SHP77 (cell line): ENCODE data around the gene ARHGEF9.

Experiments
- DNase-seq, 2 experiments: peaks; one replicate each; lab custom pipeline; 2025; lab: John Stamatoyannopoulos, UW

The ARHGEF9 gene

GRCh38 chrX:63746278-63746677, 38.7 kb downstream of the ARHGEF9 start:
- no peak for DNase-seq

DNA sequence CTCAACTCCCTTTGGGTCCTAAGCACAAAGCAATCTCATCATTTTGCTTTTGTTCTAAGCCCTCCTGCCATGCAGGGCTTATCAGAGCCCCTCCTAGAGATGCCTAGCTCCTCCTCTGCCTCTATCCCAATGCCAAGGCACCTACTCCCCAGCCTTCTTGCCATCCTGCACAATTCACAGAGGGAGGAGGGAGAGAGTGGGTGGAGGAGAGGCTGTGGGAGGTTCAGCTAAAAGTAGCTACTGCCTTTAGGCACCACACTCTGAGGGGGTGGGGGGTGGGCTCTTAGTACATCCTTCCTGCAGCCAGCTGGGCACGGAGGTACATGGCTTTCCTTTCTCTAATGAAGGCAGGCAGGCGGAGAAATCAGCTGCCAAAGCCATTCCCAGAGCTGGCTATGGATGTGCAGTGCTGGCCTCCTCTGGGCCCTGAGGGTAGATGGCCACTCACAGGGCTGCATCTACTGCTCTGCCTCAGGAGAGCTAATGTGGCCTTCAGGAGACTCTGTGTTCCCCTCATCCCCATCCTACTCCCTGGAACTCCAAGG, 40.1 kb downstream of the ARHGEF9 start:
- DNase-seq = no peak

- no peak for DNase-seq
Measured at GRCh38 chrX:63743596-63743995, 41.4 kb downstream of the ARHGEF9 start.

DNA sequence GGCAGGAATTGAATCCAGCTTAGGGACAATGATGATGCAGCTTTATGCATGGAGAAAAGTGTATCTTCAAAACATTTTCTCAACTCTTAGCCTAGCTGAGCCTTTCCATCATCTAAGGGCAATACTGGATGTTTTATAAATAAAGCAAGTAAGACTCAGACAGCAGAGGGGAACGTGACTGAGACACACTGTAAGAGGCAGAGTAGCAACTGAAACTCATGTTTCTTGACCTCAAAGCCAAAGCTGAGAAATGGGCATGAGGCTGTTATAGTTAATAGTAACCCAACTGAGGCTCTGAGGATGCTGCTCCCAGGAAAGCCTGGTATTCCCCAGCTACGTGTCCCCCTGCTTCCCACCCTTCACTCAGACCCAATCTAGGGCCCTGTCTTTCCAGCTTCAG, 44.6 kb downstream of the ARHGEF9 start:
- DNase-seq = no peak

DNA sequence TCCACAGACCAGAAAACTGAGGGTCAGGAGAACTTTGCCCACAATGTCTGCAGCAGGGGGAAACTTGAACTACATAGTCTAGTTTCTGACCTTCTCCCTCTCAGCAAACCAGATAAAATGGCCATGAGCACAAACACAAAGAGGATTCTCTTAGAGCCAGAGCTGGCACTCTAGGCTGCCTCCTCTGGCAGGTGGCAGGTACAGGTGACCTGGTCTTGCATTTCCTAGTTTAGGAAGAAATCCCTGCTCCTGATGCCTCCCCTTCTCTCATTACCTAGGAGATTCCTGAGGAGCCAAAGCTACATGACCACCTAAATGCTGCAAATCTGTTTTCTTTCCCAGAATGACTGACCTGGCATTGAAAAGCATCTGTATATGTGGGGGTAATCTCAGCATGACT, 45.1 kb downstream of the ARHGEF9 start:
- no peak for DNase-seq

GRCh38 chrX:63738696-63739095, 46.3 kb downstream of the ARHGEF9 start:
- DNase-seq = no peak

DNA sequence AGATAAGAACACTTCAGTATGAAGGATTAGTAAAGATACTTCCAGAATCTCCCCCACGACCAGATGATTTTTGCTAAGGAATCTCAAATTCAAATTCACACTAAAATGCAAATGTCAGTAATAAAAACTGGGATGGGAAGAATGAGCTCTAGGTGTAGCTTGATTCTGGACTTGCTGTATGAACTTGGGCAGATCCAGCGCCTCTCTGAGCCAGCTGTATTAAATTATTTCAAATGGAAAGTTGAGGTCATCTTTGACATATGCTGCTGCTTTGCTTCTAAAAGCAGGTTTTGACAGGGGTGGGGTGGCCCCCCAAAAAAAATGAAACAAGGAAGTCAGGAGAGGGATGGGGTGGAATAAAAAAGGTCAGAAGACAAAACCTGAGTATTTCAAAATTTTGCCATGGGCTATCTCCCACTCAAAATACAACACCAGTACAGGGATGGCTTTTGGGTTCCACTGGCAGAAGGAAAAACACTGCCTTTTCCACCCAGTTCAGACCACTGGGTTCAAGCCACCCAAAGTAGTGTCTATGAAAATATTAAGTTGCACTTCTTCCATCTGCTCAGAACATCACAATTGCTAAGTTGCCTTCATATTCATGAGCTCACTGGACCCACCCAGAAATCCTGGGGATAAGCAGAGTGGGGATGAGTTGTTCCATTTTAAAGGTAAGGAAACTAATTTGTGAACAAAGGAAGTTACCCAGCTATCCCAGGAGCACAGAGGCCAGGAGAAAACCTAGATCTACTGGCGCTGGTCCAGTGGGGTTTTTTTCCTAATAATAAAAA, 47.7 kb downstream of the ARHGEF9 start:
- no peak for DNase-seq

- no peak for DNase-seq
Measured at GRCh38 chrX:63735882-63736281, 49.1 kb downstream of the ARHGEF9 start.

GRCh38 chrX:63720293-63720692, 64.7 kb downstream of the ARHGEF9 start:
- DNase-seq = no peak

GRCh38 chrX:63719633-63720032, 65.4 kb downstream of the ARHGEF9 start:
- DNase-seq = no peak

DNA sequence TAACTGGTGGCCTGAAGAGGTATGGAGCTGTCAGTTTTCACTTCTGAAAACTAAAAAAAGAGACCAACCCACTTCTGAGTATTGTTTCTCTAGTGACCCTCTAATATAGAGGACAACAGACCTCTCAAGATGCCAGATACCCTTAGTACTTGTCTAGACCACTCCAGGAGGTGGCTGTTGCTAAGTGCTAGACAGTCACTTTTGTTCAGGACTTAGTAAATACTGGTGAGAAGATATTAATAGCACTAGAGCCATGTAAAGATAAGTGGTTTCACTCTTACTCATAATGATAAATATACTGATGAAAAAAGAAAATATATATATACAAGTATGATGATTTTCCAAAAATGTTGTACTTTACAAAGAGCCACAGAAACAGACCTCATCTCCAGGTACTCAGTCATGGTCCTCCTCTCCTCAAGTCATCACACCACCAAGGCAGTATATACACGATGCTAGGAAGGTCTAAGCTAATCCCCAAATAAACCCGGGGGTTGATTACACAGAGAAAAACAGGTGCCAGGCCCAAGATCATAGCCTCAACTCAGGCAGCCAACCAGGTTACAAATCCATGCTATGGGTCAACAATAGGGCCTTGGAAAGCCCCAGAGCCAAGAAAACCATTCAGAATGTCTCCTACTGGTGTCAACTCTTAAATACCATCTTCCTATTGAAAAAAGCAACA, 66.9 kb downstream of the ARHGEF9 start:
- no peak for DNase-seq

- no peak for DNase-seq
Measured at GRCh38 chrX:63713526-63713925, 71.5 kb downstream of the ARHGEF9 start.

GRCh38 chrX:63708801-63709200, 76.2 kb downstream of the ARHGEF9 start:
- DNase-seq = no peak

- no peak for DNase-seq
Measured at GRCh38 chrX:63702556-63702955, 82.5 kb downstream of the ARHGEF9 start.

DNA sequence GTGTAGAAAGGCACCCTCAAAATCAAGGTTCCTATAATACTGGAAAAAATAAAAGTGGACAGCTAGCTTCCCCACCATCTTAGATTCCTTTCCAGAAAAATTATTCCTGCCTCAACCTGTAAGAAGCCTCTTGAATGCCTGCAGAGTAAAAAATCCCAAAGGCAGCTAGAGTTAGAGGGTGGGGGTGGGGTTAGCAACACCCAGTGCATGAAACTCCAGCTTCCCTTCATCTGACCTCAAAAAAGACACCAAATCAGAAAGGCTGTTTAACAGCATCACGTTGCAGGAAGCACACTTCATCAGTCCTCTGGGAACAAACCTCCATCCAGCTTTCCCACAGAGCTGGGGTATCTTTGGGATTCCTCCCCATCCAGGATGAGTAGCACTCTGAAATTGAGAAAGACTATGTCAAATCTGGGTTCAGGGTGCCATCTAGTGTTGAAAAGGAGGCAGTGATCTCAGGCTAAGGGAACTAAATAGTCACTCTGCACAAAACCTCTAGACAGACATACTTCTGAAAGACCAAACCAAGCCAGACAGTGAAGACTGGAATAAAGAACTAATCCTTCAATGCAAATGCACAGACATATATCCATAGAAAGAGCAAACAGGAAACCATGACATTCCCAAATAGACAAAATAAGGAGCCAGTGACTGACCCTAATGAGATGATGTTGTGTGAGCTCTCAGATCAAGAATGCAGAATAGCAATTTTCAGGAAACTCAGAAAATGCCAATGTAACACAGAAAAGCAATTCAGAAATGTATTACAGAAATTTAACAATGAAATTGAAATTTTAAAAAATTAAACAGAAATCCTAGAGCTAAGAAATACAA, 97.9 kb downstream of the ARHGEF9 start:
- DNase-seq = peak in 1 of 2 experiments; percentile 9

GRCh38 chrX:63680423-63680822, 104.6 kb downstream of the ARHGEF9 start:
- DNase-seq = no peak

DNA sequence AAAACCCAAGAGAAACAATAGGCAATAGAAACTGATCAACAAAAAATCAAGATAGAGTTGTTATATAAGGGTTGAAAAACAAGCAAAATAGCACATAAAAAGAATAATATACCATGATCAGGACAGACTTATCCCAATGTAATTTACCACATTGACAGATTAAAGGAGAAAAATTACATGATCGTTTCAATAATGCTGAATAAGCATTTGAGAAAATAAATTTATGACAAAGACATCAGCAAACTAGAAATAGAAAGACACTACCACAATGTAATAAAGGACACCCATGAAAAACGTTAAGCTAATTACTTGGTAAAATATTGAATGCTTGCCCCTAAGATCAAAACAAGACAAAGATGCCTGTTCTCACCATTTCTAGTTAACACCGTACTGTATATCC, 105.6 kb downstream of the ARHGEF9 start:
- DNase-seq = no peak

GRCh38 chrX:63675716-63676115, 109.3 kb downstream of the ARHGEF9 start:
- DNase-seq = no peak

- no peak for DNase-seq
Measured at GRCh38 chrX:63673896-63674295, 111.1 kb downstream of the ARHGEF9 start.

DNA sequence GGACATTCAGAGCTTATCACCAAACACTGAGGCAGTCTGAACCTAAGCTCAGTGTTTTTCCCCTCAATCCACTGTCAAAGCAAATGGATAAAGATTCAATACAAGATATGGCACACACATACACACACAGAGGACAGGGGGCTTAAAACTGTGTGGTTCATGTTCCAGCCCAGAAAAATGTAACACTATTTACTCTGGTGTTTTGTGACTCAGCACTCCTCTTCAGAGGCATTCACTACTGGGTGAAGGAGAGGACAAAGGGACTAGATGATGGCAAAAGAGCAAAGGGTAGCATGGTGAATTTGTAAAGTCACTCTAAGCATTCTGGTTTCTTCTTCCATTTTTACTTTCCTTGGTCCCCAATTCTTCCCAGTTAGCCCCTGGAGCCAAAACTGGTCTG, 120.3 kb downstream of the ARHGEF9 start:
- DNase-seq = no peak

- DNase-seq = no peak
Measured at GRCh38 chrX:63664083-63664482, 120.9 kb downstream of the ARHGEF9 start.

DNA sequence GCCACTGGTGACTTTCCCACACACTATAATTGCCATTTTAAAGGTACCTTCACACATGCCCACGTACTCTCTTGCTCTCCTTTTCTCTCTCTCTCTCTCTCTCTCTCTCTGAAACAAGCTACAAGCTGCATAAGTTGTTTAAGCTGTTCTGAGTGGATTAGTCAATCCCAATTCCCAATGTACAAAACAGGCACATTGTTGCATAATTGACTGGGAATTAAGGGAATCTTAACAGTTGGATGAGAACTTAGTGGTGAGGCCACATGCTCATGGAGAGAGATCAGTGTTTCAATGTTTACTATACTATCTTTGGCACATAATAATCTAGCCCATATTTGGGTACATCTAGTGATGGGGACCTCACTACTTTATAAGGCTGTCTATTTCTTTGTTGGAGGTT, 123.3 kb downstream of the ARHGEF9 start:
- DNase-seq = no peak
